ENCODE results near the gene BACH1.

DNA sequence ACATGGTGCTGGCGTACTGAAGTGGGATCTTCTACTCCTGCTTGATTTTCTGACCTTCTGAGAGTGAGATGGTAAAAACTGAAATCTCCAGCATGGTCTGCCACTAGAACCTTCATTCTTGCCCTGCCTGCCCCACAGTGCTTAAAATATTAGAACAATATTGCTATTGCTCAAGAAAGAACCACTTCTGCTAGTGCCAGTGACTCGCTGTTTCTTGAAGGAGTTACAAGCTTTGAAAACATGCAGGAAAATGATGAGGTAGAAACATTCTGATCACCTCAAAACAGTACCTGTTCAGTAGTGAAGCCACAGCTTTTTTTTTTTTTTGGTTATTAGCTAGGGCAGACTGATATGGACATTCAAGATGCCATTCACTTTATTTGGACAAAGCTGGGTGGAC is 95.3 kb downstream of the BACH1 start:
- TF ChIP-seq NR1H2 (CRISPR knock-in tag; IDR thresholded peaks at IDR 0.05): no peak
- TF ChIP-seq, protein P1, sequence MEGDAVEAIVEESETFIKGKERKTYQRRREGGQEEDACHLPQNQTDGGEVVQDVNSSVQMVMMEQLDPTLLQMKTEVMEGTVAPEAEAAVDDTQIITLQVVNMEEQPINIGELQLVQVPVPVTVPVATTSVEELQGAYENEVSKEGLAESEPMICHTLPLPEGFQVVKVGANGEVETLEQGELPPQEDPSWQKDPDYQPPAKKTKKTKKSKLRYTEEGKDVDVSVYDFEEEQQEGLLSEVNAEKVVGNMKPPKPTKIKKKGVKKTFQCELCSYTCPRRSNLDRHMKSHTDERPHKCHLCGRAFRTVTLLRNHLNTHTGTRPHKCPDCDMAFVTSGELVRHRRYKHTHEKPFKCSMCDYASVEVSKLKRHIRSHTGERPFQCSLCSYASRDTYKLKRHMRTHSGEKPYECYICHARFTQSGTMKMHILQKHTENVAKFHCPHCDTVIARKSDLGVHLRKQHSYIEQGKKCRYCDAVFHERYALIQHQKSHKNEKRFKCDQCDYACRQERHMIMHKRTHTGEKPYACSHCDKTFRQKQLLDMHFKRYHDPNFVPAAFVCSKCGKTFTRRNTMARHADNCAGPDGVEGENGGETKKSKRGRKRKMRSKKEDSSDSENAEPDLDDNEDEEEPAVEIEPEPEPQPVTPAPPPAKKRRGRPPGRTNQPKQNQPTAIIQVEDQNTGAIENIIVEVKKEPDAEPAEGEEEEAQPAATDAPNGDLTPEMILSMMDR (IDR thresholded peaks at IDR 0.05): no peak

Measured in WTC11 (cell line).